OCI-LY7 (cell line): ENCODE measurements around the gene FAIM2.

ENCODE experiments used
- EZH2phosphoT487 ChIP-seq: fragments of 200-600 bp; sonication (generic); IDR thresholded peaks from 2 replicates; pipeline ENCODE4 v1.6.1; 2018; ENCODE audit warnings: low read depth, borderline replicate concordance, mild to moderate bottlenecking, mixed run types, antibody characterized with exemption, low read length, moderate library complexity, mixed read lengths
- TF ChIP-seq, protein P1 (sequence below): fragments of 200-600 bp; sonication (generic); conservative IDR thresholded peaks from 2 replicates; pipeline ENCODE4 v1.5.1; 2014; ENCODE audit warnings: mild to moderate bottlenecking, antibody characterized with exemption, low read length, moderate library complexity, mixed read lengths

DNA sequence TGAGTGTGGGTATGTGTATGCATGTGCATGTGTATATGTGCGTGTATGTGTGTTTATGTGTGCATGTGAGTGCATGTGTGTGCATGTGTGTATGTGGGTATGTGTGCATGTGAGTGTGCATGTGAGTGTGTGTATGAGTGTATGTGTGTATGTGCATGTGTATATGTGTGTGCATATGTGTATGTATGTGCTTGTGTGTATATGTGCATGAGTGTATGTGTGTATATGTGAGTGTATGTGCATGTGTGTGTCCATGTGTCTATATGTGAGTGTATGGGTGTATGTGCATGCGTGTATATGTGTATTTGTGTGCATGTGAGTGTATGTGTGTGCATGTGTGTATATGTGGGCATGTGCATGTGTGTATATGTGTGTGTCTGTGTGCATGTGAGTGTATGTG, 25.7 kb downstream of the FAIM2 start:
- TF ChIP-seq, protein P1, sequence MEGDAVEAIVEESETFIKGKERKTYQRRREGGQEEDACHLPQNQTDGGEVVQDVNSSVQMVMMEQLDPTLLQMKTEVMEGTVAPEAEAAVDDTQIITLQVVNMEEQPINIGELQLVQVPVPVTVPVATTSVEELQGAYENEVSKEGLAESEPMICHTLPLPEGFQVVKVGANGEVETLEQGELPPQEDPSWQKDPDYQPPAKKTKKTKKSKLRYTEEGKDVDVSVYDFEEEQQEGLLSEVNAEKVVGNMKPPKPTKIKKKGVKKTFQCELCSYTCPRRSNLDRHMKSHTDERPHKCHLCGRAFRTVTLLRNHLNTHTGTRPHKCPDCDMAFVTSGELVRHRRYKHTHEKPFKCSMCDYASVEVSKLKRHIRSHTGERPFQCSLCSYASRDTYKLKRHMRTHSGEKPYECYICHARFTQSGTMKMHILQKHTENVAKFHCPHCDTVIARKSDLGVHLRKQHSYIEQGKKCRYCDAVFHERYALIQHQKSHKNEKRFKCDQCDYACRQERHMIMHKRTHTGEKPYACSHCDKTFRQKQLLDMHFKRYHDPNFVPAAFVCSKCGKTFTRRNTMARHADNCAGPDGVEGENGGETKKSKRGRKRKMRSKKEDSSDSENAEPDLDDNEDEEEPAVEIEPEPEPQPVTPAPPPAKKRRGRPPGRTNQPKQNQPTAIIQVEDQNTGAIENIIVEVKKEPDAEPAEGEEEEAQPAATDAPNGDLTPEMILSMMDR, result no peak
- TF ChIP-seq EZH2phosphoT487, result no peak
